Fibroblast of skin of left quadriceps (primary cell): ENCODE data around the gene PDCD1LG2.
"Not testable (repeated sequence)": the region's sequence is repeated elsewhere in the genome, so short reads cannot be mapped to it uniquely, and the experiment has no call there.

Experiments used
- DNase-seq, 2 experiments: peaks; one replicate each; pipeline ENCODE4 v3.0.0-alpha.2; 2013; ENCODE audit warnings: low read depth in 2 of 2

PDCD1LG2 gene

DNA sequence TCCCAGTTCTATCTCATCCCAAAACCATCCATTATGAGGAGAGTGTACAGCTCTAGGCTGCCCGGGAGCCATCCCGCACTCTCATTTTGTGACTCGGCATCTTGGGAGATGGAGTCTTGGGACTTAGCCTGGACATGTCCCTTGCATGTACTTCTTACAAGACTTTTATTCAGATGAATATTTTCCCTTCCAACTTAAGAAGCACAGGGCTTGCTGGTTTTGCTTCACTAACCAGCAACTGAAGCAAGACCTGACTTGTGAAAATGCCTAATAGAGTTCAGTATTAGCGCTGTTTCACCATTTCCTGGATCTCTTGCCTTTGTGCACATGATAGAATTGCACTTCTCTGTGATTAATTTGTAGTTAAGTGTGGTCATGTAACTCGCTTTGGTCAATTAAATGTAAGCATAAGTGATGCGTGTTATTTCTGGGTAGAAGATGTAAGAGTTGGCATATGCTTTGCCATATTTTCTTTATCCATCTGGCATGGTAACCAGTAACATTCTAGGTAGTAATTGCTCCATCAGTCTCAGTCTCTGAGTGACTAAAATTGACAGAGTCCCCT lies 55.8 kb downstream of the PDCD1LG2 start:
- DNase-seq = no peak

GRCh38 chr9:5568868-5569267 lies 58.5 kb downstream of the PDCD1LG2 start:
- no peak for DNase-seq

GRCh38 chr9:5569409-5569808 lies 59.1 kb downstream of the PDCD1LG2 start:
- no peak for DNase-seq

DNA sequence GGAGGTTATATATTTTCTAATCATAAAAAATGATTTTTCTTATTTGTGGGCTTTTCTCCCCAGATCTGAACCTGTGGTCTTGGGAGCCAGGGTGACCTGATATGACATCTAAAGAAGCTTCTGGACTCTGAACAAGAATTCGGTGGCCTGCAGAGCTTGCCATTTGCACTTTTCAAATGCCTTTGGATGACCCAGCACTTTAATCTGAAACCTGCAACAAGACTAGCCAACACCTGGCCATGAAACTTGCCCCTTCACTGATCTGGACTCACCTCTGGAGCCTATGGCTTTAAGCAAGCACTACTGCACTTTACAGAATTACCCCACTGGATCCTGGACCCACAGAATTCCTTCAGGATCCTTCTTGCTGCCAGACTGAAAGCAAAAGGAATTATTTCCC lies 59.6 kb downstream of the PDCD1LG2 start:
- no peak for DNase-seq

- DNase-seq = no peak
Measured at GRCh38 chr9:5571629-5572232, 61.4 kb downstream of the PDCD1LG2 start.

GRCh38 chr9:5574097-5574496 lies 63.8 kb downstream of the PDCD1LG2 start:
- DNase-seq = no peak

- no peak for DNase-seq
Measured at GRCh38 chr9:5575000-5575399, 64.7 kb downstream of the PDCD1LG2 start.

GRCh38 chr9:5577225-5577624 lies 66.9 kb downstream of the PDCD1LG2 start:
- DNase-seq = no peak

DNA sequence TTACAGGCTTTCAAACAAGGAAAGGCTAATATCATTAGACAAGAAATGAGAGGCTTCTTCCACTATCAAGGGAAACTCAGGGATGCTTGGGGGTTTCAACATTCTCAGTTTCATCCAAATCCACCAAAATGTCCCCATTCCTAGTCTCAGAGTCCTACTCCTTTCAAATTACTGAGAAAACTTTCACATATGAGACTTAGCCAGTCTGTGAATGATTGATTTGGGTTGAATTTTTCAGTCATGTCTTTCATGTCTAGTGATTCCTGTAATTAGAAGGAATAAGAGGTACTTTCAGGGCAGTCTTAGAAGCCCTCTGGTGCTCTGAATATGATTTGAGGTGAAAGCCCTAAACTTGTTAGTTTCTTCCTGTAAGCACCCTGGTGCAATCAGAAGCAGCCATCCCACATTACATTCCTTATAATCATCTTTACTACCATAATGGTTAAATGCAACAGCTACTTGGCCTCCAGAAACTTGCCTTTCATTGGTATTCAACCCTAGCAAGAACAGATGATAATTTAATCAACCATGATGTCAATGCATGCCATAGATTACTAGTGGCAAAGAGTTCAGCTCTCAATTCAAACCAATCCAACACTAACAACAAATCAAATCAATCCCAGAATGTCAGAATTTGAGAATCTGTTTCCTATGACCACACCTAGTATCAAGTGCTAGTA lies 67.8 kb downstream of the PDCD1LG2 start:
- DNase-seq = no peak

GRCh38 chr9:5578698-5579085 lies 68.4 kb downstream of the PDCD1LG2 start:
- no peak for DNase-seq

DNA sequence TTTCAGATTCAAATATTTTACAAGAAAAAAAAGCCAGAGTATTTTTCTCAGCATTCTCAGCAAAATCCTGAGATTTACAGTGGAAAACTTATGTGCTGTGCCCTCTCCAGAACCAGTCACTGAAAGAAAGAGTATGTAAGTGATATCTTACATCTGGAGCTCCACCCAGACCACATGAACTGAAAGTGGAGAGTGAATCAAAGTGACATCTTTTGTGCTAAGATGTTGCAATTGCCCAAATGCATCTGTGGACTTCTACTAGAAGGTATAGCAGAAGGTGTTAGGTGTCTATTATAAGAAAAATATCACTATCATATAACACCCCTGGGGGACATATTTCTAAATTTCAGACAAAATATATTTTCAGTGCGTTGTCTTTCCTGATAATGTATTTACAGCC lies 69.5 kb downstream of the PDCD1LG2 start:
- DNase-seq = no peak

GRCh38 chr9:5580650-5581049 lies 70.3 kb downstream of the PDCD1LG2 start:
- no peak for DNase-seq

DNA sequence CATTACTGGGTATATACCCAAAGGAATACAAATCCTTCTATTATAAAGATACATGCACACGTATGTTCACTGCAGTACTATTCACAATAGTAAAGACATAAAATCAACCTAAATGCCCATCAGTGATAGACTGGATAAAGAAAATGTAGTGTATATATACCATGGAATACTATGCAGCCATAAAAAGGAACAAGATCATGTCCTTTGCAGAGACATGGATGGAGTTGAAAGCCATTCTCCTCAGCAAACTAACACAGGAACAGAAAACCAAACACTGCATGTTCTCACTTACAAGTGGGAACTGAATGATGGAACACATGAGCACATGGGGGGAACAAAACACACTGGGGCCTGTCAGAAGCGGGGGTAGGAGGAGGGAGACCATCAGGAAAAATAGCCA lies 71.4 kb downstream of the PDCD1LG2 start:
- DNase-seq = not testable (repeated sequence)

- DNase-seq = peak; percentile 24 to 34
Measured at GRCh38 chr9:5582835-5583195, 72.5 kb downstream of the PDCD1LG2 start.

- peak; percentile 45 to 51 for DNase-seq
Measured at GRCh38 chr9:5586391-5586802, 76.1 kb downstream of the PDCD1LG2 start.

DNA sequence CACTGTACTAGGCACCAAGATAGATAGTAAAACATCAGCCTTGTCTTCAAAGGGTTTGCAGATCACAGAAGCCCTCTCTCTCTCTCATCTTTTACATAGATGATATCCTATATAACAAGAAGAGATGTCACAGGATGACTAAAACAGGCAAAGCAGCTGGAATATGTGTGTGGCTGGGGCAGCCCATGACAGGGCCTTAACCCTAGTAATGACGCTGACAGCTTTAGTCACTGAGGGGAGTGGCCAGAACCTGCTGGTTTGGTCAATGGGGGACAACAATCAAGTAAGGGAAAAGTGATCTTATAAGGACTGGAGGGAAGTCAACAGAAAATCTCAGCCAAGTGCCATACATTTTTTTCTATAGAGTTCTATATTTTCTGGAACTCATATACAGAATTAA lies 76.7 kb downstream of the PDCD1LG2 start:
- DNase-seq = peak in 1 of 2 experiments; percentile 27

DNA sequence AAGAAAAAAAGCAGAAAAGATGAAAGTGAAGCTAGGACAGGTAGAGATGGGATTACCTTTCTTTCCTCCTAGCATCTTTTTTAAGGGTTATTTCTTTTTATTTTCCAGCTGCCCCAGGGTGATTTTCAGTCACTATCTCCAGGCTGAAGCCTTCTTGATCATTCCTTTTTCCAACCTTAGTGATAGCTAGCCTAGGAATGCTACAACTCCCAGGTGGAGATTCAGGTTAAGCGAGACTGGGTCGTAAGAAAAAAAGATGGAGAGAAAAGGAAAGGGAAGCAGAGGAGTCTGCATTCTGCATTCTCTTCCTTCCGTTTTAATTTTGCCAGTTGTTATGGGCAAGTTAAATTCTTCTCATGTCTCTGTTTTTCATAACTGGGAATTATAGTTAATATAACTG lies 81.9 kb downstream of the PDCD1LG2 start:
- DNase-seq = no peak

GRCh38 chr9:5592904-5593303 lies 82.6 kb downstream of the PDCD1LG2 start:
- no peak for DNase-seq

- DNase-seq = no peak
Measured at GRCh38 chr9:5593904-5594303, 83.6 kb downstream of the PDCD1LG2 start.

DNA sequence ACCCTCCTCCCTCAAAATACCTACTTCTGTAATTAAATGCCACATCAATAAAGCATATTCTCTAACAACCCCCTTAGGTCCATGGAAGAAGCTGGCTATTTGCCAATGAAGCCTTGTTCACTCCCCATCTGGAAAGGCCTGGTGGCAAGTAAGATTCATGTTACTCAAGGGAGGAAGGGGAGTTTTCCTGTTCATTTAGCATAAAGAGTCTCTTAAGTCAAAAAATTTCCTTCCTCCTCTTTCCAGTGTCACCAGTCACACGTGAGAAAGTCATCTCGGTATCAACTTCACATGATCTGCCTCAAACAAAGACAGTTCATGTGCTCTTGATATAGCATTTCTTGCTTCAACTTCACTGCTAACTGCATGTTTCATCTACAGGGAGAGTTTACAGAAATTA lies 85.8 kb downstream of the PDCD1LG2 start:
- no peak for DNase-seq

GRCh38 chr9:5608298-5609225 lies 98.2 kb downstream of the PDCD1LG2 start:
- no peak for DNase-seq

DNA sequence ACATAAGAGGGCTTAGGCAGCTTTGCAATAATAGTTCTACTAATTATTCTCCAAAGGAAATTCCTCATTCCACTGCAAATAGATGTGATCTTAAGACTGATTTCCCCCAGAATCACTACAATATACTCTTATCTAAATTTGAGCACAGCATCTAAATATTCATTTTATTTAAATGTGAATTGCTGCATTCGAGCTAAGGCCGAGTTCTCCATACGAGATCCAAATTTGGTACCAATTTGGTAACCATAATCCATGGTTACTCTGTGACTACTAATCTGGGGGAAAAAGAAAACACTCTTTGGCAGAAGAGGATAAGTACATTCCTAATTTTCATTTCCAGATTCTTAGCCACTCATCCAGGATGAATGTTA lies 98.9 kb downstream of the PDCD1LG2 start:
- DNase-seq = no peak
